Measurements from ENCODE around the gene SLC2A6. TPM values are rescaled to one million over a fixed set of nuclear protein-coding genes. Genes with fewer than 3 reads are reported as not detected.

SLC2A6 gene
- total and polyA plus RNA-seq, 2 donors (not counting 1 experiment from before 2014, with no cell fraction given): 7.6 to 9.1 TPM

DNA sequence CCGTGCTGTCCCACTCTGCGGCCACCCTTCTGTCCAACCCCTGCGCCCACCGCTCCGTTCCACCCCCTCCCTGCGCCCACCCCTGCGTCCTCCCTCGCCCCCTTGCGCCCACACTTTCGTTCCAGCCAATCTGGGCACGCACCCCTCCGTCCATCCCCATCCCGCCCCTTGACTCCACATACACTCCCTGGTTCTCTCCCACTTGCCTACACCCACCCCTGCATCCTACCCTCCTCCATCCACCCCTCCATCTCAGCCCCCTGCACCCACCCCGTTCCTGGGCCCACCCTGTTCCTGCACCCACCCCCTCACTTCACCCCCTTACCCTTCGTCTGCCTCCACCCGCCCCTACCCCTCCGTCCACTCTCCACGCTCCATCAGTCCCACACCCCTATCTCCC is 49.7 kb downstream of the SLC2A6 start:
- H3K4me2 ChIP-seq (ENCODE audit: extremely low read depth, insufficient read depth, low read length): no peak overlapping the region
- no peaks in the 10 kb centered on the region for H3K4me1 ChIP-seq (ENCODE audit: control insufficient read depth, extremely low read depth, insufficient read depth, low read length)
- H4K20me1 ChIP-seq (ENCODE audit: control insufficient read depth, extremely low read depth, insufficient read depth, low read length): no peaks in the 10 kb centered on the region

DNA sequence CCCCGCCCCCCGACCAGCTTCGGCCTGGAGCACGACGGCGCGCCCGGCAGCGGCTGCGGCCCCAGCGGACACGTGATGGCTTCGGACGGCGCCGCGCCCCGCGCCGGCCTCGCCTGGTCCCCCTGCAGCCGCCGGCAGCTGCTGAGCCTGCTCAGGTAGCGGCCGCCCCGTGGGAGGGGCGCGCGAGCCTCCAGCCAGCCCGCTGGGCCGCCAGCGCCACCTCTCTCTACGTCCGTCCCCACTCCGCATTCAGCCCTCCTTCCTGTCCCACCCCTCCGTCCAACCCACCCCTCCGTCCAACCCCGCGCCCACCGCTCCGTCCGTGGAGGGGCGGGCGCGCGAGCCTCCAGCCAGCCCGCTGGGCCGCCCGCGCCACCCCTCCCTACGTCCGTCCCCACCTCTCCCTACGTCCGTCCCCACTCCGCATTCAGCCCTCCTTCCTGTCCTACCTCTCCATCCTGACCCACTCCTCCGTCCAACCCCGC is 50.2 kb downstream of the SLC2A6 start:
- peak; percentile 42 for TF ChIP-seq EZH2 (IDR thresholded peaks at IDR 0.05; ENCODE audit: low read length, missing control alignments)
- TF ChIP-seq, protein P1, sequence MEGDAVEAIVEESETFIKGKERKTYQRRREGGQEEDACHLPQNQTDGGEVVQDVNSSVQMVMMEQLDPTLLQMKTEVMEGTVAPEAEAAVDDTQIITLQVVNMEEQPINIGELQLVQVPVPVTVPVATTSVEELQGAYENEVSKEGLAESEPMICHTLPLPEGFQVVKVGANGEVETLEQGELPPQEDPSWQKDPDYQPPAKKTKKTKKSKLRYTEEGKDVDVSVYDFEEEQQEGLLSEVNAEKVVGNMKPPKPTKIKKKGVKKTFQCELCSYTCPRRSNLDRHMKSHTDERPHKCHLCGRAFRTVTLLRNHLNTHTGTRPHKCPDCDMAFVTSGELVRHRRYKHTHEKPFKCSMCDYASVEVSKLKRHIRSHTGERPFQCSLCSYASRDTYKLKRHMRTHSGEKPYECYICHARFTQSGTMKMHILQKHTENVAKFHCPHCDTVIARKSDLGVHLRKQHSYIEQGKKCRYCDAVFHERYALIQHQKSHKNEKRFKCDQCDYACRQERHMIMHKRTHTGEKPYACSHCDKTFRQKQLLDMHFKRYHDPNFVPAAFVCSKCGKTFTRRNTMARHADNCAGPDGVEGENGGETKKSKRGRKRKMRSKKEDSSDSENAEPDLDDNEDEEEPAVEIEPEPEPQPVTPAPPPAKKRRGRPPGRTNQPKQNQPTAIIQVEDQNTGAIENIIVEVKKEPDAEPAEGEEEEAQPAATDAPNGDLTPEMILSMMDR (conservative IDR thresholded peaks at IDR 0.05 in 1 of 2, IDR thresholded peaks at IDR 0.05 in 1 of 2; ENCODE audit: low read depth in 1 of 2, low read length in 2 of 2): no peak
- no peaks in the 10 kb centered on the region for H4K20me1 ChIP-seq (ENCODE audit: control insufficient read depth, extremely low read depth, insufficient read depth, low read length)
- H3K36me3 ChIP-seq (ENCODE audit: control insufficient read depth, insufficient read depth, low read length): no peaks in the 10 kb centered on the region
- H2AFZ ChIP-seq (ENCODE audit: low read length): no peak overlapping the region
- H3K4me3 ChIP-seq (replicated peaks in 1 of 4; ENCODE audit: control extremely low read depth in 1 of 4, insufficient read depth in 1 of 4, low read depth in 3 of 4, low read length in 4 of 4): no peak overlapping the region
- no peaks in the 10 kb centered on the region for H3K79me2 ChIP-seq (ENCODE audit: control insufficient read depth, insufficient read depth, low read length)
- no peak overlapping the region for H3K9ac ChIP-seq (ENCODE audit: insufficient read depth, low read length)
- H3K27ac ChIP-seq (ENCODE audit: insufficient read depth, low read length): no peak overlapping the region
- H3K4me2 ChIP-seq (ENCODE audit: extremely low read depth, insufficient read depth, low read length): no peak overlapping the region
- no peaks in the 10 kb centered on the region for H3K4me1 ChIP-seq (ENCODE audit: control insufficient read depth, extremely low read depth, insufficient read depth, low read length)
- DNase-seq (ENCODE audit: low read depth in 2 of 2): no peak
- peaks cover 5% of the 10 kb centered on the region for H3K27me3 ChIP-seq (ENCODE audit: control insufficient read depth, insufficient read depth, low read length)
- H3K9me3 ChIP-seq (ENCODE audit: control insufficient read depth, insufficient read depth, low read depth, low read length): no peaks in the 10 kb centered on the region

More for the DNA sequence above, 49.7 kb downstream of the SLC2A6 start:
- Histone ChIP-seq H3K79me2 (ENCODE audit: control insufficient read depth, insufficient read depth, low read length) (no peaks in the 10 kb centered on the region), H3K27me3 (ENCODE audit: control insufficient read depth, insufficient read depth, low read length) (peaks cover 5% of the 10 kb centered on the region), H3K36me3 (ENCODE audit: control insufficient read depth, insufficient read depth, low read length) (no peaks in the 10 kb centered on the region), H3K9me3 (ENCODE audit: control insufficient read depth, insufficient read depth, low read depth, low read length) (no peaks in the 10 kb centered on the region), H3K9ac (ENCODE audit: insufficient read depth, low read length) (no peak overlapping the region), H3K27ac (ENCODE audit: insufficient read depth, low read length) (no peak overlapping the region), H2AFZ (ENCODE audit: low read length) (no peak overlapping the region), H3K4me3 (replicated peaks in 1 of 4; ENCODE audit: control extremely low read depth in 1 of 4, insufficient read depth in 1 of 4, low read depth in 3 of 4, low read length in 4 of 4) (no peak overlapping the region)
- no peak for DNase-seq (ENCODE audit: low read depth in 2 of 2)
- TF ChIP-seq EZH2 (IDR thresholded peaks at IDR 0.05; ENCODE audit: low read length, missing control alignments): no peak
- TF ChIP-seq, protein P1 (conservative IDR thresholded peaks at IDR 0.05 in 1 of 2, IDR thresholded peaks at IDR 0.05 in 1 of 2; ENCODE audit: low read depth in 1 of 2, low read length in 2 of 2): no peak

DNA sequence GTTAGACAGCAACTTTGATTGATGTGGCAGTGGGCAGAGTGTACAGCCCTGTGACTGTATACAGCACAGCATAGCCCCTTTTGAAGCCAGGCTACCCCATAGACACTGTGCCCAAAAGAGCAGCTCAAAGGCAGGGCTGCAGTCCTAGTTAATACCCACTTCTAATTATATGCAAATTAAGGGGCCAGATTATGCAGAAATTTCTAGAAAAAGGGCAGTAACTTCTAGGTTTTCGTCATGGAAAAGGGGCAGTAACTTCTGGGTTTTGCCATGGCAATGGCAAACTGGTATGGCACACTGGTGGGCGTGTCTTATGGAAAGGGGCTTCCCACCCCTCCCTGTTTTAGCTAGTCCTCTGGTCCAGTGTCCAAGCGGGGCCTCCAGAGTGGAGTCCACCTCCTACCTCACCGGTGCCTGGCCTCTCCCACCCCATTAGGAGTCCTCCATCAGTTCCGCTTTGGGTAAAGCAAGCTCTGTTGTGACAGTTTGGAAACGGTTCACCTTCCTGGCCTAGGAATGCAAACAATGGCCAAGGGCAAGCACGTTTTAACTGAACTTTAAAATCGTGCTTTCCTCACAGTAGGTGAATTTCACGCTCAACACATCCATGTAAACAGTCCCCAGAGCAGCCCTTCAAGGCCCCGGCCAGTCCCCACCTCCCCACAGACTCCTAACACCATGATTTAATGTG is 51.1 kb downstream of the SLC2A6 start:
- Histone ChIP-seq H3K79me2 (ENCODE audit: control insufficient read depth, insufficient read depth, low read length) (no peaks in the 10 kb centered on the region), H4K20me1 (ENCODE audit: control insufficient read depth, extremely low read depth, insufficient read depth, low read length) (no peaks in the 10 kb centered on the region), H3K4me2 (ENCODE audit: extremely low read depth, insufficient read depth, low read length) (no peak overlapping the region), H3K27me3 (ENCODE audit: control insufficient read depth, insufficient read depth, low read length) (peaks cover 5% of the 10 kb centered on the region), H3K9me3 (ENCODE audit: control insufficient read depth, insufficient read depth, low read depth, low read length) (no peaks in the 10 kb centered on the region), H3K9ac (ENCODE audit: insufficient read depth, low read length) (no peak overlapping the region), H3K4me1 (ENCODE audit: control insufficient read depth, extremely low read depth, insufficient read depth, low read length) (no peaks in the 10 kb centered on the region), H3K27ac (ENCODE audit: insufficient read depth, low read length) (no peak overlapping the region), H3K4me3 (replicated peaks in 1 of 4; ENCODE audit: control extremely low read depth in 1 of 4, insufficient read depth in 1 of 4, low read depth in 3 of 4, low read length in 4 of 4) (no peak overlapping the region), H3K36me3 (ENCODE audit: control insufficient read depth, insufficient read depth, low read length) (no peaks in the 10 kb centered on the region), H2AFZ (ENCODE audit: low read length) (no peak overlapping the region)
- TF ChIP-seq, protein P1 (conservative IDR thresholded peaks at IDR 0.05 in 1 of 2, IDR thresholded peaks at IDR 0.05 in 1 of 2; ENCODE audit: low read depth in 1 of 2, low read length in 2 of 2): no peak
- peak; percentile 49 for TF ChIP-seq EZH2 (IDR thresholded peaks at IDR 0.05; ENCODE audit: low read length, missing control alignments)
- DNase-seq (ENCODE audit: low read depth in 2 of 2): no peak
